Thyroid gland (tissue), 4 donors: ENCODE results near the gene POU6F1. TPM values are rescaled to one million over a fixed set of nuclear protein-coding genes. Genes with fewer than 3 reads are reported as not detected.

ENCODE experiments used
- DNase-seq, 2 donors: peaks; one replicate each; pipeline ENCODE4 v3.0.0-alpha.2; 2019
- H3K27ac ChIP-seq, 3 donors: fragments of 200-600 bp; sonication (generic); 1 replicate in 2 of 3; 2 replicates in 1 of 3; pipeline ENCODE4 v1.5.1; 2016 to 2019; ENCODE audit warnings: mild to moderate bottlenecking in 1 of 3, moderate library complexity in 1 of 3
- H3K27me3 ChIP-seq: fragments of 200-600 bp; sonication (generic); one replicate; pipeline ENCODE4 v1.5.1; 2019
- H3K36me3 ChIP-seq, 2 donors: fragments of 200-600 bp; sonication (generic); one replicate each; pipeline ENCODE4 v1.5.1; 2016 to 2019
- H3K4me1 ChIP-seq, 2 donors: fragments of 200-600 bp; sonication (generic); one replicate each; pipeline ENCODE4 v1.5.1; 2017 to 2019
- H3K4me3 ChIP-seq, 3 donors: fragments of 200-600 bp; sonication (generic); replicated peaks in 1 of 3; 1 replicate in 2 of 3; 2 replicates in 1 of 3; pipeline ENCODE4 v1.5.1; 2016; ENCODE audit warnings: mild to moderate bottlenecking in 1 of 3
- H3K9me3 ChIP-seq: fragments of 200-600 bp; sonication (generic); one replicate; pipeline ENCODE4 v1.5.1; 2017
- CTCF ChIP-seq, 6 experiments: fragments of 200-600 bp in 3 of 6; fragments of 450-650 bp in 3 of 6; sonication (generic) in 3 of 6; IDR thresholded peaks; one replicate each; pipeline ENCODE4 v1.5.1; 2016 to 2019; ENCODE audit warnings: antibody characterized with exemption in 6 of 6, mild to moderate bottlenecking in 2 of 6, inconsistent platforms in 1 of 6, moderate library complexity in 1 of 6
- POLR2A ChIP-seq, 2 donors: fragments of 450-650 bp; IDR thresholded peaks; one replicate each; pipeline ENCODE4 v1.6.1; 2017; ENCODE audit warnings: antibody characterized with exemption in 2 of 2, mild to moderate bottlenecking in 2 of 2, moderate library complexity in 1 of 2
- WGBS, 2 donors: methylation state at CpG; one replicate each; pipeline ENCODE4 v1.1.5; 2017; 5-methylcytosine and 5-hydroxymethylcytosine counted together
- intact Hi-C: fragments of 100-400 bp; cut with DNase I; formaldehyde crosslinking; loops from one replicate; pipeline ENCODE4 v1.15.1; 2023
- total RNA-seq, 4 donors: library from RNA; depleted of rRNA; stranded (reverse); fragments of >200 nt; gene quantifications; one replicate each; pipeline ENCODE4 v1.2.3, GENCODE V29; 2016

The POU6F1 gene
- total RNA-seq, 4 donors from 2014 or later, result 13.8 to 16.6 (median 14.5) TPM

DNA sequence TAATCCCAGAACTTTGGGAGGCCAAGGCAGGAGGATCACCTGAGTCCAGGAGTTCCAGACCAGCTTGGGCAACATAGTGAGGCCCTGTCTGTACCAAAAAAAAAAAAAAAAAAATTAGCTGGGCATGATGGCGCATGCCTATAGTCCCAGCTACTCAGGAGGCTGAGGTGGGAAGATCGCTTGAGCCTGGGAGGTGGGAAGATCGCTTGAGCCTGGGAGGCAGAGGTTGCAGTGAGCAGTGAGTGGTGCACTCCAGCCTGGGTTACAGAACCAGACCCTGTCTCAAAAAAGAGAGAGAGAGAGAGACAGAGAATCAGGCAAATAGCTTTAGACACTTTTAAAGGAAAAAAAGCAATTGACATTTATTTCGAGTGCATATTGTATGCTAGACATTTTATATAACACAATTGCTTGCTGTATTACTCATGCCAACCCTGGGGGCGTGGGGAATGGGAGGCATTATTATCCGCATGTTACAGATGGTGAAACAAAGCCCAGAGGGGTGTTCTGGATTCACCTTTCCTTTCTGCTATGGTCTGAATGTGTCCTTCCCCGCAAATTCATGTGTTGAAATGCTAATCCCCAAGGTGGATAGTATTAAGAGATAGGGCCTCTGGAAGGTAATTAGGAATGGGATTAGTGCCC lies 9.7 kb downstream of the POU6F1 start:
- WGBS, 2 donors, result 94 to 96% methylated on average over 7 of the region's 7 CpGs
- no peak overlapping the region for H3K27ac ChIP-seq
- H3K4me3 ChIP-seq, result no peak overlapping the region
- intact Hi-C loops, result no loop called here
- no peaks in the 10 kb centered on the region for H3K36me3 ChIP-seq
- DNase-seq, result no peak
- TF ChIP-seq POLR2A (IDR thresholded peaks at IDR 0.05), result no peak
- TF ChIP-seq CTCF (IDR thresholded peaks at IDR 0.05), result no peak
- no peaks in the 10 kb centered on the region for H3K9me3 ChIP-seq
- H3K4me1 ChIP-seq, result peaks cover 6 to 17% of the 10 kb centered on the region in 2 donors
- H3K27me3 ChIP-seq, result no peaks in the 10 kb centered on the region

- Histone ChIP-seq H3K27me3 (no peaks in the 10 kb centered on the region), H3K36me3 (no peaks in the 10 kb centered on the region), H3K27ac (peak overlapping the region in 1 of 3 donors; percentile 56), H3K9me3 (no peaks in the 10 kb centered on the region), H3K4me1 (peaks cover 6 to 17% of the 10 kb centered on the region in 2 donors), H3K4me3 (no peak overlapping the region)
- TF ChIP-seq POLR2A (IDR thresholded peaks at IDR 0.05), result no peak
- no peak for TF ChIP-seq CTCF (IDR thresholded peaks at IDR 0.05)
- WGBS, 2 donors, result 36 to 59% methylated on average over 6 of the region's 6 CpGs
- intact Hi-C loops, result no loop called here
- DNase-seq, result peak; percentile 74 to 79
Measured at GRCh38 chr12:51205350-51205749, 12.5 kb downstream of the POU6F1 start.

DNA sequence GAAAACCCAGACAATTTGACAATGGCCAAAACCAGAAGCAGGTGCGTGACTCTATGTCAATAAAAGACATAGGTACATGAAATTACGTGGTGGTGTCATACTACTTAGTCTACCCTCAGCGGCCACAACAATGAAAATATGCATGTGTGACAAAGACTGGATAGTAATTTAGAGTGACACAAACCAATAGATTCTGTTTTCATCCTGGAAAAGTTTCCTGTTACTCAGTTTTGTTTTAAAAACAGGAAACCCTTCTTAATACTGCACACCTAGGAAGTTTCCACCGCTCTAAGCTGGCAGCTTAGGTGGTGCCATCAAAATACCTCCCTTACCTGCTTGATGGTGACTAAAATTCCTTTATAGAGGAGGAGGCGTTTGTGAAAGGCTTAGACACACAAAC lies 15.1 kb downstream of the POU6F1 start:
- H3K27ac ChIP-seq, result no peak overlapping the region
- H3K27me3 ChIP-seq, result no peaks in the 10 kb centered on the region
- WGBS, 2 donors, result 87 to 94% methylated on average over 5 of the region's 5 CpGs
- no peak for TF ChIP-seq POLR2A (IDR thresholded peaks at IDR 0.05)
- TF ChIP-seq CTCF (IDR thresholded peaks at IDR 0.05), result no peak
- peaks cover 13 to 23% of the 10 kb centered on the region in 2 donors for H3K4me1 ChIP-seq
- H3K4me3 ChIP-seq, result no peak overlapping the region
- no peaks in the 10 kb centered on the region for H3K9me3 ChIP-seq
- no peak for DNase-seq
- H3K36me3 ChIP-seq, result no peaks in the 10 kb centered on the region
- intact Hi-C loops, result no loop called here

GRCh38 chr12:51200806-51201205 lies 17.1 kb downstream of the POU6F1 start:
- intact Hi-C loops, result no loop called here
- DNase-seq, result no peak
- no peaks in the 10 kb centered on the region for H3K36me3 ChIP-seq

More at GRCh38 chr12:51200806-51201205, 17.1 kb downstream of the POU6F1 start:
- 97 to 99% methylated on average over 9 of the region's 9 CpGs for WGBS, 2 donors
- H3K9me3 ChIP-seq, result no peaks in the 10 kb centered on the region
- no peak overlapping the region for H3K4me3 ChIP-seq
- TF ChIP-seq POLR2A (IDR thresholded peaks at IDR 0.05) (no peak), CTCF (IDR thresholded peaks at IDR 0.05) (no peak)
- H3K27me3 ChIP-seq, result no peaks in the 10 kb centered on the region
- H3K27ac ChIP-seq, result no peak overlapping the region
- H3K4me1 ChIP-seq, result peaks cover 7 to 14% of the 10 kb centered on the region in 2 donors
